SK-N-SH (cell line): ENCODE data around the gene ZNF768. TPM values are rescaled to one million over a fixed set of nuclear protein-coding genes. Genes with fewer than 3 reads are reported as not detected.

Experiments
- CTCF ChIA-PET: fragments of 300-600, 350-600 bp; formaldehyde crosslinking; extraction: SDS; loops from one replicate; lab custom pipeline; 2021; lab: Yijun Ruan, JAX
- POLR2A ChIA-PET: fragments of 350-600 bp; sonication (Branson Sonifier 250); formaldehyde crosslinking; extraction: SDS; loops from one replicate; lab custom pipeline; 2020; ENCODE audit warnings: antibody characterized with exemption, inconsistent platforms; lab: Yijun Ruan, JAX
- DNase-seq: peaks from one replicate; pipeline ENCODE4 v3.0.0; 2012
- H2AFZ ChIP-seq: fragments of 200-600 bp; sonication (generic); 2 replicates; pipeline ENCODE4 v1.8.1; 2016; ENCODE audit warnings: antibody characterized with exemption, mild to moderate bottlenecking, low read depth
- H3F3A ChIP-seq: fragments of 200-600 bp; sonication (generic); replicated peaks from 2 replicates; pipeline ENCODE3; 2016; ENCODE audit warnings: antibody characterized with exemption, mild to moderate bottlenecking; ENCODE audit not compliant: insufficient read depth
- H3K27ac ChIP-seq, 2 experiments: fragments of 200-500 bp in 1 of 2; fragments of 200-600 bp in 1 of 2; sonication (Bioruptor generic) in 1 of 2; sonication (generic), shearing (Covaris generic) in 1 of 2; 2 replicates each; pipeline versions ENCODE4 v1.5.1 to v1.6.1; 2014 to 2016; ENCODE audit warnings: low read depth in 2 of 2, inconsistent platforms in 1 of 2, low read length in 1 of 2, mild to moderate bottlenecking in 1 of 2, mixed read lengths in 1 of 2
- H3K27me3 ChIP-seq: fragments of 200-600 bp; sonication (generic), shearing (Covaris generic); 2 replicates; pipeline ENCODE4 v1.6.1; 2016; ENCODE audit warnings: mixed run types; ENCODE audit not compliant: insufficient read depth
- H3K36me3 ChIP-seq, 2 experiments: fragments of 200-500 bp in 1 of 2; fragments of 200-600 bp in 1 of 2; sonication (Bioruptor generic) in 1 of 2; sonication (generic) in 1 of 2; replicated peaks in 1 of 2; 2 replicates each; pipeline versions ENCODE3 to v1.5.1; 2014 to 2016; ENCODE audit warnings: low read length in 1 of 2, mild to moderate bottlenecking in 1 of 2; ENCODE audit not compliant: insufficient read depth in 2 of 2, control insufficient read depth in 1 of 2
- H3K4me1 ChIP-seq, 2 experiments: fragments of 200-500 bp in 1 of 2; fragments of 200-600 bp in 1 of 2; sonication (Bioruptor generic) in 1 of 2; sonication (generic), shearing (Covaris generic) in 1 of 2; 2 replicates each; pipeline versions ENCODE4 v1.5.1 to v1.6.1; 2014 to 2016; ENCODE audit warnings: low read depth in 1 of 2, low read length in 1 of 2, mixed run types in 1 of 2; ENCODE audit not compliant: insufficient read depth in 2 of 2, control insufficient read depth in 1 of 2
- H3K4me2 ChIP-seq: fragments of 200-600 bp; sonication (generic), shearing (Covaris generic); 2 replicates; pipeline ENCODE4 v1.6.1; 2017; ENCODE audit warnings: mixed run types
- H3K4me3 ChIP-seq, 2 experiments: fragments of 200-500 bp in 1 of 2; fragments of 200-600 bp in 1 of 2; sonication (Bioruptor generic) in 1 of 2; sonication (generic), shearing (Covaris generic) in 1 of 2; 2 replicates each; pipeline versions ENCODE4 v1.5.1 to v1.8.1; 2014 to 2016; ENCODE audit warnings: low read depth in 2 of 2, inconsistent platforms in 1 of 2, low read length in 1 of 2, mild to moderate bottlenecking in 1 of 2, mixed read lengths in 1 of 2, moderate library complexity in 1 of 2
- H3K79me2 ChIP-seq: fragments of 200-600 bp; sonication (generic); 2 replicates; pipeline ENCODE4 v1.8.1; 2017; ENCODE audit warnings: mild to moderate bottlenecking; ENCODE audit not compliant: insufficient read depth
- H3K9ac ChIP-seq: fragments of 200-600 bp; sonication (generic); 2 replicates; pipeline ENCODE4 v1.6.1; 2017; ENCODE audit warnings: mixed run types
- H3K9me2 ChIP-seq: fragments of 200-600 bp; sonication (generic); 2 replicates; pipeline ENCODE4 v1.6.1; 2017; ENCODE audit warnings: mixed run types
- H3K9me3 ChIP-seq: fragments of 200-600 bp; sonication (generic); 2 replicates; pipeline ENCODE4 v1.6.1; 2017; ENCODE audit warnings: mixed run types, mild to moderate bottlenecking, moderate library complexity
- H4K20me1 ChIP-seq: fragments of 200-600 bp; sonication (generic); 2 replicates; pipeline ENCODE4 v1.6.1; 2017; ENCODE audit warnings: mild to moderate bottlenecking, mixed run types; ENCODE audit not compliant: insufficient read depth
- EP300 ChIP-seq, 2 experiments: IDR thresholded peaks; 2 replicates each; pipeline versions ENCODE4 v1.4.0 to v1.6.1; 2012; ENCODE audit warnings: borderline replicate concordance in 1 of 2, low read depth in 1 of 2, low read length in 1 of 2
- EZH2phosphoT487 ChIP-seq: fragments of 200-600 bp; sonication (generic); IDR thresholded peaks from 2 replicates; pipeline ENCODE4 v1.6.1; 2017; ENCODE audit warnings: low read depth, mixed run types, mild to moderate bottlenecking, antibody characterized with exemption, moderate library complexity, borderline replicate concordance
- FOSL2 ChIP-seq: IDR thresholded peaks from 2 replicates; pipeline ENCODE4 v1.4.0; 2012; ENCODE audit warnings: low read depth, mild to moderate bottlenecking, moderate library complexity, borderline replicate concordance
- GATA2 ChIP-seq: sonication (generic); formaldehyde crosslinking; IDR thresholded peaks from 2 replicates; pipeline ENCODE4 v1.5.0; 2020; ENCODE audit warnings: mild to moderate bottlenecking, missing genetic modification reagents
- WGBS: methylation state at CpG from one replicate; pipeline ENCODE4 v1.1.6; 2017; ENCODE audit warnings: low lambda C conversion rate; 5-methylcytosine and 5-hydroxymethylcytosine counted together
- polyA plus RNA-seq, 3 experiments: library from polyadenylated mRNA; depleted of rRNA; stranded (reverse); fragments of >200 nt; gene quantifications; 2 replicates each; pipeline ENCODE4 v1.2.3, GENCODE V29; 2012
- TF ChIP-seq, protein P1 (sequence below): IDR thresholded peaks from 2 replicates; pipeline ENCODE4 v1.4.0; 2012; ENCODE audit warnings: low read depth, borderline replicate concordance
- TF ChIP-seq, protein P2 (sequence below): IDR thresholded peaks from 2 replicates; pipeline ENCODE4 v1.4.0; 2012; ENCODE audit warnings: low read depth, borderline replicate concordance
- TF ChIP-seq, protein P3 (sequence below): fragments of 200-600 bp; sonication (generic); IDR thresholded peaks from 2 replicates; pipeline ENCODE4 v1.6.1; 2017; ENCODE audit warnings: antibody characterized with exemption, mild to moderate bottlenecking, moderate library complexity
- TF ChIP-seq, protein P4 (sequence below): fragments of 150-350 bp; IDR thresholded peaks from 2 replicates; pipeline ENCODE4 v1.6.1; 2017; ENCODE audit warnings: antibody characterized with exemption, low read length, low read depth, borderline replicate concordance
- TF ChIP-seq, protein P5 (sequence below): fragments of 150-350 bp; IDR thresholded peaks from 2 replicates; pipeline ENCODE4 v1.6.1; 2016; ENCODE audit warnings: mild to moderate bottlenecking, low read depth, low read length

Gene ZNF768
- polyA plus RNA-seq, 1 of the 3 experiments (the other 2 are of a cell fraction) = 26.0 TPM

DNA sequence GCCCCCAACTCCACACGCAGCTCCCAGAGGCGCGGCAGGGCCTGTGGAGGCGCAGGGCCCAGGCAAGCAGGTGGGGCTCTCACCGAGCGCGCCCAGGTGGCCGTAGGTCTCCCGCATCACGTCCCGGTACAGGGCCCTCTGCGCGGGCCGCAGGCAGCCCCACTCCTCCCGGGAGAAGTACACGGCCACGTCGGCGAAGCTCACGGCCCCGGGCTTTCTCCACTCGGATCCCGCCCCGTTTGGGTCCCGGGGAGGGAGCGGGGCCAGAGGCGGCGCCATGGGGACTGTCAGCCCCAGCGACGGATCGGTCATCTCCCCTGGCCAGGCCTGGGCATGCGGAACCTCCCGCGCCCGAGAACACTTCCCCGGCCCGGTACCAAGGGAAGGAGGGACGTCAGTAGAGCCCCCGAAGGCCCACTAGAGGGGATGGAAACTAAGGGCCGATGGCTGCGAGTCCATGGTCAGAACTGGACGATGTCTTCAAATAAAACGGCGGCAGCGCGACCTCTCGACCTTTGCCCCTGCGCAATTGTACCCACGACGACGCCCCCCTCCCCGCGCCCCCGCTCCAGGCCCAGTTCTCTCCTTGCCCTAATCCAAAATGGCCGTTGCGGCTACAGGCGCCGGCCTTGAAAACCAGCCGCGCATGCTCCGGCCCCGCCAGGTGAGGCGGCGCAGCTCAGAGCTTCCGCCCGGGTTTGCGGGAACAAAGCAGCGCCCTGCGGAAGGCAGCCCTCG is 8.2 kb upstream of the ZNF768 start, which contains the start of gene ZNF747 (continued):
- peak in 1 of 2 experiments; percentile 26; a peak in 1 of 4 replicates for TF ChIP-seq EP300 (IDR thresholded peaks at IDR 0.05; ENCODE audit: borderline replicate concordance in 1 of 2, low read depth in 1 of 2, low read length in 1 of 2)
- TF ChIP-seq GATA2 (CRISPR knock-in tag) = no peak
- TF ChIP-seq, protein P1, sequence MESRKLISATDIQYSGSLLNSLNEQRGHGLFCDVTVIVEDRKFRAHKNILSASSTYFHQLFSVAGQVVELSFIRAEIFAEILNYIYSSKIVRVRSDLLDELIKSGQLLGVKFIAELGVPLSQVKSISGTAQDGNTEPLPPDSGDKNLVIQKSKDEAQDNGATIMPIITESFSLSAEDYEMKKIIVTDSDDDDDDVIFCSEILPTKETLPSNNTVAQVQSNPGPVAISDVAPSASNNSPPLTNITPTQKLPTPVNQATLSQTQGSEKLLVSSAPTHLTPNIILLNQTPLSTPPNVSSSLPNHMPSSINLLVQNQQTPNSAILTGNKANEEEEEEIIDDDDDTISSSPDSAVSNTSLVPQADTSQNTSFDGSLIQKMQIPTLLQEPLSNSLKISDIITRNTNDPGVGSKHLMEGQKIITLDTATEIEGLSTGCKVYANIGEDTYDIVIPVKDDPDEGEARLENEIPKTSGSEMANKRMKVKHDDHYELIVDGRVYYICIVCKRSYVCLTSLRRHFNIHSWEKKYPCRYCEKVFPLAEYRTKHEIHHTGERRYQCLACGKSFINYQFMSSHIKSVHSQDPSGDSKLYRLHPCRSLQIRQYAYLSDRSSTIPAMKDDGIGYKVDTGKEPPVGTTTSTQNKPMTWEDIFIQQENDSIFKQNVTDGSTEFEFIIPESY = 0 out of 2 replicates have a peak, but pooled peaks have one; percentile 51
- TF ChIP-seq, protein P2, sequence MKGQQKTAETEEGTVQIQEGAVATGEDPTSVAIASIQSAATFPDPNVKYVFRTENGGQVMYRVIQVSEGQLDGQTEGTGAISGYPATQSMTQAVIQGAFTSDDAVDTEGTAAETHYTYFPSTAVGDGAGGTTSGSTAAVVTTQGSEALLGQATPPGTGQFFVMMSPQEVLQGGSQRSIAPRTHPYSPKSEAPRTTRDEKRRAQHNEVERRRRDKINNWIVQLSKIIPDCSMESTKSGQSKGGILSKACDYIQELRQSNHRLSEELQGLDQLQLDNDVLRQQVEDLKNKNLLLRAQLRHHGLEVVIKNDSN = no peak
- TF ChIP-seq, protein P3, sequence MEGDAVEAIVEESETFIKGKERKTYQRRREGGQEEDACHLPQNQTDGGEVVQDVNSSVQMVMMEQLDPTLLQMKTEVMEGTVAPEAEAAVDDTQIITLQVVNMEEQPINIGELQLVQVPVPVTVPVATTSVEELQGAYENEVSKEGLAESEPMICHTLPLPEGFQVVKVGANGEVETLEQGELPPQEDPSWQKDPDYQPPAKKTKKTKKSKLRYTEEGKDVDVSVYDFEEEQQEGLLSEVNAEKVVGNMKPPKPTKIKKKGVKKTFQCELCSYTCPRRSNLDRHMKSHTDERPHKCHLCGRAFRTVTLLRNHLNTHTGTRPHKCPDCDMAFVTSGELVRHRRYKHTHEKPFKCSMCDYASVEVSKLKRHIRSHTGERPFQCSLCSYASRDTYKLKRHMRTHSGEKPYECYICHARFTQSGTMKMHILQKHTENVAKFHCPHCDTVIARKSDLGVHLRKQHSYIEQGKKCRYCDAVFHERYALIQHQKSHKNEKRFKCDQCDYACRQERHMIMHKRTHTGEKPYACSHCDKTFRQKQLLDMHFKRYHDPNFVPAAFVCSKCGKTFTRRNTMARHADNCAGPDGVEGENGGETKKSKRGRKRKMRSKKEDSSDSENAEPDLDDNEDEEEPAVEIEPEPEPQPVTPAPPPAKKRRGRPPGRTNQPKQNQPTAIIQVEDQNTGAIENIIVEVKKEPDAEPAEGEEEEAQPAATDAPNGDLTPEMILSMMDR = 0 out of 2 replicates have a peak, but pooled peaks have one; percentile 7

DNA sequence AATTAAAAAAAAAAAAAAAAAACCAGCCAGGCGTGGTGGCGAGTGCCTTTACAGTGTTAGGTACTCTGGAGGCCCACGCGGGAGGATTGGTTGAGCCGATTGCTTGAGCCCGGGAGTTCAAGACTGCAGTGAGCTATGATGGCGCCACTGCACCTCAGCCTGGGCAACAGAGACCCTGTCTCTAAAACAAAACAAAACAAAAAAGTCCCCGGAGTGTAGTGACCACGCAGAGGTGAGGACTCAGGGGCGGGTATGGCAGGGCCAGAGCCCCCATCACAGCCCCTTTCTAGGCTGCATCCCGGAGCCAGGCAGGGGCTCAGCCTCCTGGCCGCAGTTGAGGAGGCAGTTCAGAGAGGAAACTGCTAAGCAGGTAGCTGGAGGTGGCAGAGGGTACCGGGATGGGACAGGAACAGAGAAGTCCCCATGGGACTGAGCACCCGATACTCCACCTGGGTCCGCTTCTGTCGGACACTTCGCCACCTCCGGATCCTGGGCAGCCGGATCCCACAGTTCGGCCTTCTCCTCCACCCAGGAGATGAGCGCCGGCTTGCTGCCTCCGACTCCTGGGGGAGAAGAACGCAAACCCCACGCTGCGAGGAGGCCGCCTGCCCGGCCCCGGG is 7.5 kb upstream of the ZNF768 start:
- peak overlapping the region; percentile 94 for H2AFZ ChIP-seq
- peaks cover 7% of the 10 kb centered on the region for H3F3A ChIP-seq
- H3K9ac ChIP-seq = peak overlapping the region; percentile 89
- ChIA-PET POLR2A (interaction anchor here (0.6 to 2.8 kb wide), 4 partner anchors 23 to 124 kb away, joined by 3 to 47 read pairs (median 10); partner anchors contain the start of genes ZNF688 and ZNF764), CTCF (interaction anchor here (1.3 to 2.6 kb wide), 4 partner anchors 23 to 104 kb away, joined by 3 to 19 read pairs (median 4); partner anchors contain the start of gene DCTPP1)
- H3K36me3 ChIP-seq = peaks cover 10 to 14% of the 10 kb centered on the region in 2 experiments
- peaks cover 16% of the 10 kb centered on the region for H3K79me2 ChIP-seq
- H3K27me3 ChIP-seq = no peaks in the 10 kb centered on the region
- TF ChIP-seq EZH2phosphoT487 = no peak
- TF ChIP-seq FOSL2 = no peak
- TF ChIP-seq, protein P2 = no peak
- TF ChIP-seq, protein P4, sequence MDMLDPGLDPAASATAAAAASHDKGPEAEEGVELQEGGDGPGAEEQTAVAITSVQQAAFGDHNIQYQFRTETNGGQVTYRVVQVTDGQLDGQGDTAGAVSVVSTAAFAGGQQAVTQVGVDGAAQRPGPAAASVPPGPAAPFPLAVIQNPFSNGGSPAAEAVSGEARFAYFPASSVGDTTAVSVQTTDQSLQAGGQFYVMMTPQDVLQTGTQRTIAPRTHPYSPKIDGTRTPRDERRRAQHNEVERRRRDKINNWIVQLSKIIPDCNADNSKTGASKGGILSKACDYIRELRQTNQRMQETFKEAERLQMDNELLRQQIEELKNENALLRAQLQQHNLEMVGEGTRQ = no peak
- TF ChIP-seq, protein P5, sequence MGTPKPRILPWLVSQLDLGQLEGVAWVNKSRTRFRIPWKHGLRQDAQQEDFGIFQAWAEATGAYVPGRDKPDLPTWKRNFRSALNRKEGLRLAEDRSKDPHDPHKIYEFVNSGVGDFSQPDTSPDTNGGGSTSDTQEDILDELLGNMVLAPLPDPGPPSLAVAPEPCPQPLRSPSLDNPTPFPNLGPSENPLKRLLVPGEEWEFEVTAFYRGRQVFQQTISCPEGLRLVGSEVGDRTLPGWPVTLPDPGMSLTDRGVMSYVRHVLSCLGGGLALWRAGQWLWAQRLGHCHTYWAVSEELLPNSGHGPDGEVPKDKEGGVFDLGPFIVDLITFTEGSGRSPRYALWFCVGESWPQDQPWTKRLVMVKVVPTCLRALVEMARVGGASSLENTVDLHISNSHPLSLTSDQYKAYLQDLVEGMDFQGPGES = no peak
- H3K4me1 ChIP-seq = peaks cover 8 to 17% of the 10 kb centered on the region in 2 experiments; a peak in 3 of 4 replicates
- DNase-seq = peak; percentile 50
- H3K27ac ChIP-seq = peak overlapping the region; percentile 81 to 86
- no peaks in the 10 kb centered on the region for H3K9me3 ChIP-seq
- H3K9me2 ChIP-seq = no peaks in the 10 kb centered on the region
- H3K4me2 ChIP-seq = peak overlapping the region; percentile 83
- WGBS = 31% methylated on average over 24 of the region's 29 CpGs
- H3K4me3 ChIP-seq = peak overlapping the region; percentile 65 to 68
- H4K20me1 ChIP-seq = no peaks in the 10 kb centered on the region
